SK-N-SH (cell line): ENCODE results near the gene CLASP1. TPM values are rescaled to one million over a fixed set of nuclear protein-coding genes. Genes with fewer than 3 reads are reported as not detected.

ENCODE experiments used
- CTCF ChIA-PET: fragments of 300-600, 350-600 bp; formaldehyde crosslinking; extraction: SDS; loops from one replicate; lab custom pipeline; 2021; lab: Yijun Ruan, JAX
- POLR2A ChIA-PET: fragments of 350-600 bp; sonication (Branson Sonifier 250); formaldehyde crosslinking; extraction: SDS; loops from one replicate; lab custom pipeline; 2020; ENCODE audit warnings: antibody characterized with exemption, inconsistent platforms; lab: Yijun Ruan, JAX
- DNase-seq: peaks from one replicate; pipeline ENCODE4 v3.0.0; 2012
- H2AFZ ChIP-seq: fragments of 200-600 bp; sonication (generic); 2 replicates; pipeline ENCODE4 v1.8.1; 2016; ENCODE audit warnings: antibody characterized with exemption, mild to moderate bottlenecking, low read depth
- H3F3A ChIP-seq: fragments of 200-600 bp; sonication (generic); replicated peaks from 2 replicates; pipeline ENCODE3; 2016; ENCODE audit warnings: antibody characterized with exemption, mild to moderate bottlenecking; ENCODE audit not compliant: insufficient read depth
- H3K27ac ChIP-seq, 2 experiments: fragments of 200-500 bp in 1 of 2; fragments of 200-600 bp in 1 of 2; sonication (Bioruptor generic) in 1 of 2; sonication (generic), shearing (Covaris generic) in 1 of 2; 2 replicates each; pipeline versions ENCODE4 v1.5.1 to v1.6.1; 2014 to 2016; ENCODE audit warnings: low read depth in 2 of 2, inconsistent platforms in 1 of 2, low read length in 1 of 2, mild to moderate bottlenecking in 1 of 2, mixed read lengths in 1 of 2
- H3K27me3 ChIP-seq: fragments of 200-600 bp; sonication (generic), shearing (Covaris generic); 2 replicates; pipeline ENCODE4 v1.6.1; 2016; ENCODE audit warnings: mixed run types; ENCODE audit not compliant: insufficient read depth
- H3K36me3 ChIP-seq, 2 experiments: fragments of 200-500 bp in 1 of 2; fragments of 200-600 bp in 1 of 2; sonication (Bioruptor generic) in 1 of 2; sonication (generic) in 1 of 2; replicated peaks in 1 of 2; 2 replicates each; pipeline versions ENCODE3 to v1.5.1; 2014 to 2016; ENCODE audit warnings: low read length in 1 of 2, mild to moderate bottlenecking in 1 of 2; ENCODE audit not compliant: insufficient read depth in 2 of 2, control insufficient read depth in 1 of 2
- H3K4me1 ChIP-seq, 2 experiments: fragments of 200-500 bp in 1 of 2; fragments of 200-600 bp in 1 of 2; sonication (Bioruptor generic) in 1 of 2; sonication (generic), shearing (Covaris generic) in 1 of 2; 2 replicates each; pipeline versions ENCODE4 v1.5.1 to v1.6.1; 2014 to 2016; ENCODE audit warnings: low read depth in 1 of 2, low read length in 1 of 2, mixed run types in 1 of 2; ENCODE audit not compliant: insufficient read depth in 2 of 2, control insufficient read depth in 1 of 2
- H3K4me2 ChIP-seq: fragments of 200-600 bp; sonication (generic), shearing (Covaris generic); 2 replicates; pipeline ENCODE4 v1.6.1; 2017; ENCODE audit warnings: mixed run types
- H3K4me3 ChIP-seq, 2 experiments: fragments of 200-500 bp in 1 of 2; fragments of 200-600 bp in 1 of 2; sonication (Bioruptor generic) in 1 of 2; sonication (generic), shearing (Covaris generic) in 1 of 2; 2 replicates each; pipeline versions ENCODE4 v1.5.1 to v1.8.1; 2014 to 2016; ENCODE audit warnings: low read depth in 2 of 2, inconsistent platforms in 1 of 2, low read length in 1 of 2, mild to moderate bottlenecking in 1 of 2, mixed read lengths in 1 of 2, moderate library complexity in 1 of 2
- H3K79me2 ChIP-seq: fragments of 200-600 bp; sonication (generic); 2 replicates; pipeline ENCODE4 v1.8.1; 2017; ENCODE audit warnings: mild to moderate bottlenecking; ENCODE audit not compliant: insufficient read depth
- H3K9ac ChIP-seq: fragments of 200-600 bp; sonication (generic); 2 replicates; pipeline ENCODE4 v1.6.1; 2017; ENCODE audit warnings: mixed run types
- H3K9me2 ChIP-seq: fragments of 200-600 bp; sonication (generic); 2 replicates; pipeline ENCODE4 v1.6.1; 2017; ENCODE audit warnings: mixed run types
- H3K9me3 ChIP-seq: fragments of 200-600 bp; sonication (generic); 2 replicates; pipeline ENCODE4 v1.6.1; 2017; ENCODE audit warnings: mixed run types, mild to moderate bottlenecking, moderate library complexity
- H4K20me1 ChIP-seq: fragments of 200-600 bp; sonication (generic); 2 replicates; pipeline ENCODE4 v1.6.1; 2017; ENCODE audit warnings: mild to moderate bottlenecking, mixed run types; ENCODE audit not compliant: insufficient read depth
- CHD2 ChIP-seq: fragments of 150-350 bp; IDR thresholded peaks from 2 replicates; pipeline ENCODE4 v1.6.1; 2018; ENCODE audit warnings: low read length; ENCODE audit not compliant: partially characterized antibody
- EP300 ChIP-seq, 2 experiments: IDR thresholded peaks; 2 replicates each; pipeline versions ENCODE4 v1.4.0 to v1.6.1; 2012; ENCODE audit warnings: borderline replicate concordance in 1 of 2, low read depth in 1 of 2, low read length in 1 of 2
- FOXJ3 ChIP-seq: sonication (generic); formaldehyde crosslinking; IDR thresholded peaks from 2 replicates; pipeline ENCODE4 v1.5.1; 2020; ENCODE audit warnings: mild to moderate bottlenecking, missing genetic modification reagents
- JUND ChIP-seq: IDR thresholded peaks from 2 replicates; pipeline ENCODE4 v1.4.0; 2012
- MEF2A ChIP-seq: IDR thresholded peaks from 2 replicates; pipeline ENCODE4 v1.4.0; 2012; ENCODE audit warnings: low read depth, borderline replicate concordance
- MXI1 ChIP-seq: IDR thresholded peaks from 2 replicates; pipeline ENCODE4 v1.6.1; 2012; ENCODE audit warnings: mild to moderate bottlenecking, low read depth, low read length, improper control_type of control experiment
- NFIC ChIP-seq: IDR thresholded peaks from 2 replicates; pipeline ENCODE4 v1.4.0; 2012; ENCODE audit warnings: borderline replicate concordance
- POLR2AphosphoS5 ChIP-seq: IDR thresholded peaks from 2 replicates; pipeline ENCODE4 v1.6.1; 2012; ENCODE audit warnings: low read depth, low read length
- RXRA ChIP-seq: IDR thresholded peaks from 2 replicates; pipeline ENCODE4 v1.4.0; 2012; ENCODE audit warnings: low read depth, mild to moderate bottlenecking, borderline replicate concordance
- SMC3 ChIP-seq: IDR thresholded peaks from 2 replicates; pipeline ENCODE4 v1.6.1; 2012; ENCODE audit warnings: low read depth, low read length, improper control_type of control experiment
- TEAD4 ChIP-seq: IDR thresholded peaks from 2 replicates; pipeline ENCODE4 v1.4.0; 2012; ENCODE audit warnings: mild to moderate bottlenecking, borderline replicate concordance; ENCODE audit not compliant: insufficient read depth
- WGBS: methylation state at CpG from one replicate; pipeline ENCODE4 v1.1.6; 2017; ENCODE audit warnings: low lambda C conversion rate; 5-methylcytosine and 5-hydroxymethylcytosine counted together
- polyA plus RNA-seq, 3 experiments: library from polyadenylated mRNA; depleted of rRNA; stranded (reverse); fragments of >200 nt; gene quantifications; 2 replicates each; pipeline ENCODE4 v1.2.3, GENCODE V29; 2012
- TF ChIP-seq, protein P1 (sequence below): IDR thresholded peaks from 2 replicates; pipeline ENCODE4 v1.6.1; 2012; ENCODE audit warnings: mild to moderate bottlenecking, low read depth, low read length, moderate library complexity
- TF ChIP-seq, protein P2 (sequence below): IDR thresholded peaks from 2 replicates; pipeline ENCODE4 v1.4.0; 2012; ENCODE audit warnings: low read depth, borderline replicate concordance
- TF ChIP-seq, protein P3 (sequence below): fragments of 150-350 bp; IDR thresholded peaks from 2 replicates; pipeline ENCODE4 v1.6.1; 2017; ENCODE audit warnings: antibody characterized with exemption, low read length, low read depth, borderline replicate concordance
- TF ChIP-seq, protein P4 (sequence below): fragments of 200-600 bp; sonication (generic); IDR thresholded peaks from 2 replicates; pipeline ENCODE4 v1.6.1; 2017; ENCODE audit warnings: antibody characterized with exemption, mild to moderate bottlenecking, moderate library complexity

The CLASP1 gene
- polyA plus RNA-seq, 1 of the 3 experiments (the other 2 are of a cell fraction): 4.9 TPM

DNA sequence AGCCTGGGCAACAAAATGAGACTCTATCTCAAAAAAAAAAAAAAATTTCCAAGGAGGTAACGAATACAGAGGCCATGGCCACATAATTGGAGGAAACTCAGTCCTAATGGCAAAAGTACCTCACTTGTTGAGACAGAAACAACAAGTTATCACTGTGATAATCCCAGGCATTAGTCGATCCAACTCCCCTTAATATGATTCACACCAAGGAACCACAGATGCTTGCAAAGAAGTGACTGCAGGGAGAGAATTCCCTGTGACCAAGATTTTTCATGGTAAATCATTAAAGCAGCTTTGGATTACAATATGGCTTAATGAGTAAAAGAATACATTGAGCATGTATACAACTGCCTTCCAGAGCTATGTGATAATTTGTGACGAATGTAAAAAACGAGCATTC, 199.0 kb downstream of the CLASP1 start:
- H2AFZ ChIP-seq: no peak overlapping the region
- ChIA-PET POLR2A (no interaction called here), CTCF (interaction anchor here (0.7 kb wide), 1 partner anchor 9 kb away, joined by 4 read pairs; no protein-coding TSS in a partner anchor)
- no peaks in the 10 kb centered on the region for H3K4me1 ChIP-seq
- H3K27ac ChIP-seq: no peak overlapping the region
- no peak overlapping the region for H3K9ac ChIP-seq
- H3K9me2 ChIP-seq: no peaks in the 10 kb centered on the region
- H3K36me3 ChIP-seq: peaks cover 49 to 68% of the 10 kb centered on the region in 2 experiments
- H3K4me2 ChIP-seq: no peak overlapping the region
- 95% methylated on average over 4 of the region's 4 CpGs for WGBS
- H3K9me3 ChIP-seq: no peaks in the 10 kb centered on the region
- peaks cover 4% of the 10 kb centered on the region for H3F3A ChIP-seq
- H3K4me3 ChIP-seq: no peak overlapping the region
- no peaks in the 10 kb centered on the region for H3K27me3 ChIP-seq
- H3K79me2 ChIP-seq: no peaks in the 10 kb centered on the region
- H4K20me1 ChIP-seq: no peaks in the 10 kb centered on the region
- DNase-seq: no peak
- TF ChIP-seq, protein P1, sequence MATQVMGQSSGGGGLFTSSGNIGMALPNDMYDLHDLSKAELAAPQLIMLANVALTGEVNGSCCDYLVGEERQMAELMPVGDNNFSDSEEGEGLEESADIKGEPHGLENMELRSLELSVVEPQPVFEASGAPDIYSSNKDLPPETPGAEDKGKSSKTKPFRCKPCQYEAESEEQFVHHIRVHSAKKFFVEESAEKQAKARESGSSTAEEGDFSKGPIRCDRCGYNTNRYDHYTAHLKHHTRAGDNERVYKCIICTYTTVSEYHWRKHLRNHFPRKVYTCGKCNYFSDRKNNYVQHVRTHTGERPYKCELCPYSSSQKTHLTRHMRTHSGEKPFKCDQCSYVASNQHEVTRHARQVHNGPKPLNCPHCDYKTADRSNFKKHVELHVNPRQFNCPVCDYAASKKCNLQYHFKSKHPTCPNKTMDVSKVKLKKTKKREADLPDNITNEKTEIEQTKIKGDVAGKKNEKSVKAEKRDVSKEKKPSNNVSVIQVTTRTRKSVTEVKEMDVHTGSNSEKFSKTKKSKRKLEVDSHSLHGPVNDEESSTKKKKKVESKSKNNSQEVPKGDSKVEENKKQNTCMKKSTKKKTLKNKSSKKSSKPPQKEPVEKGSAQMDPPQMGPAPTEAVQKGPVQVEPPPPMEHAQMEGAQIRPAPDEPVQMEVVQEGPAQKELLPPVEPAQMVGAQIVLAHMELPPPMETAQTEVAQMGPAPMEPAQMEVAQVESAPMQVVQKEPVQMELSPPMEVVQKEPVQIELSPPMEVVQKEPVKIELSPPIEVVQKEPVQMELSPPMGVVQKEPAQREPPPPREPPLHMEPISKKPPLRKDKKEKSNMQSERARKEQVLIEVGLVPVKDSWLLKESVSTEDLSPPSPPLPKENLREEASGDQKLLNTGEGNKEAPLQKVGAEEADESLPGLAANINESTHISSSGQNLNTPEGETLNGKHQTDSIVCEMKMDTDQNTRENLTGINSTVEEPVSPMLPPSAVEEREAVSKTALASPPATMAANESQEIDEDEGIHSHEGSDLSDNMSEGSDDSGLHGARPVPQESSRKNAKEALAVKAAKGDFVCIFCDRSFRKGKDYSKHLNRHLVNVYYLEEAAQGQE: no peak
- TF ChIP-seq JUND (no peak), EP300 (IDR thresholded peaks at IDR 0.05; ENCODE audit: borderline replicate concordance in 1 of 2, low read depth in 1 of 2, low read length in 1 of 2) (no peak), FOXJ3 (CRISPR knock-in tag) (no peak), MEF2A (no peak), NFIC (no peak), MXI1 (no peak), RXRA (no peak), POLR2AphosphoS5 (no peak), CHD2 (no peak), TEAD4 (no peak), SMC3 (no peak)
- TF ChIP-seq, protein P2, sequence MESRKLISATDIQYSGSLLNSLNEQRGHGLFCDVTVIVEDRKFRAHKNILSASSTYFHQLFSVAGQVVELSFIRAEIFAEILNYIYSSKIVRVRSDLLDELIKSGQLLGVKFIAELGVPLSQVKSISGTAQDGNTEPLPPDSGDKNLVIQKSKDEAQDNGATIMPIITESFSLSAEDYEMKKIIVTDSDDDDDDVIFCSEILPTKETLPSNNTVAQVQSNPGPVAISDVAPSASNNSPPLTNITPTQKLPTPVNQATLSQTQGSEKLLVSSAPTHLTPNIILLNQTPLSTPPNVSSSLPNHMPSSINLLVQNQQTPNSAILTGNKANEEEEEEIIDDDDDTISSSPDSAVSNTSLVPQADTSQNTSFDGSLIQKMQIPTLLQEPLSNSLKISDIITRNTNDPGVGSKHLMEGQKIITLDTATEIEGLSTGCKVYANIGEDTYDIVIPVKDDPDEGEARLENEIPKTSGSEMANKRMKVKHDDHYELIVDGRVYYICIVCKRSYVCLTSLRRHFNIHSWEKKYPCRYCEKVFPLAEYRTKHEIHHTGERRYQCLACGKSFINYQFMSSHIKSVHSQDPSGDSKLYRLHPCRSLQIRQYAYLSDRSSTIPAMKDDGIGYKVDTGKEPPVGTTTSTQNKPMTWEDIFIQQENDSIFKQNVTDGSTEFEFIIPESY: no peak
- TF ChIP-seq, protein P3, sequence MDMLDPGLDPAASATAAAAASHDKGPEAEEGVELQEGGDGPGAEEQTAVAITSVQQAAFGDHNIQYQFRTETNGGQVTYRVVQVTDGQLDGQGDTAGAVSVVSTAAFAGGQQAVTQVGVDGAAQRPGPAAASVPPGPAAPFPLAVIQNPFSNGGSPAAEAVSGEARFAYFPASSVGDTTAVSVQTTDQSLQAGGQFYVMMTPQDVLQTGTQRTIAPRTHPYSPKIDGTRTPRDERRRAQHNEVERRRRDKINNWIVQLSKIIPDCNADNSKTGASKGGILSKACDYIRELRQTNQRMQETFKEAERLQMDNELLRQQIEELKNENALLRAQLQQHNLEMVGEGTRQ: no peak
- TF ChIP-seq, protein P4, sequence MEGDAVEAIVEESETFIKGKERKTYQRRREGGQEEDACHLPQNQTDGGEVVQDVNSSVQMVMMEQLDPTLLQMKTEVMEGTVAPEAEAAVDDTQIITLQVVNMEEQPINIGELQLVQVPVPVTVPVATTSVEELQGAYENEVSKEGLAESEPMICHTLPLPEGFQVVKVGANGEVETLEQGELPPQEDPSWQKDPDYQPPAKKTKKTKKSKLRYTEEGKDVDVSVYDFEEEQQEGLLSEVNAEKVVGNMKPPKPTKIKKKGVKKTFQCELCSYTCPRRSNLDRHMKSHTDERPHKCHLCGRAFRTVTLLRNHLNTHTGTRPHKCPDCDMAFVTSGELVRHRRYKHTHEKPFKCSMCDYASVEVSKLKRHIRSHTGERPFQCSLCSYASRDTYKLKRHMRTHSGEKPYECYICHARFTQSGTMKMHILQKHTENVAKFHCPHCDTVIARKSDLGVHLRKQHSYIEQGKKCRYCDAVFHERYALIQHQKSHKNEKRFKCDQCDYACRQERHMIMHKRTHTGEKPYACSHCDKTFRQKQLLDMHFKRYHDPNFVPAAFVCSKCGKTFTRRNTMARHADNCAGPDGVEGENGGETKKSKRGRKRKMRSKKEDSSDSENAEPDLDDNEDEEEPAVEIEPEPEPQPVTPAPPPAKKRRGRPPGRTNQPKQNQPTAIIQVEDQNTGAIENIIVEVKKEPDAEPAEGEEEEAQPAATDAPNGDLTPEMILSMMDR: no peak
